H1 (cell line): Measurements from ENCODE around the gene HS6ST3. TPM values are rescaled to one million over a fixed set of nuclear protein-coding genes. Genes with fewer than 3 reads are reported as not detected.

Source experiments
- ASH2L ChIP-seq: fragments of 200-600, 300-600 bp; sonication (generic); IDR thresholded peaks from one replicate; pipeline ENCODE4 v1.7.1; 2017; ENCODE audit warnings: low read length
- BRCA1 ChIP-seq: IDR thresholded peaks from 2 replicates; pipeline ENCODE4 v1.6.1; 2012; ENCODE audit warnings: low read depth, low read length, improper control_type of control experiment
- CBX5 ChIP-seq: fragments of 300-800, 300-1000 bp; sonication (generic); IDR thresholded peaks from 2 replicates; pipeline ENCODE4 v1.7.1; 2016; ENCODE audit warnings: antibody characterized with exemption, low read length, low read depth
- EP300 ChIP-seq, 2 experiments: IDR thresholded peaks; 1 replicate in 1 of 2; 2 replicates in 1 of 2; pipeline ENCODE4 v1.6.1; 2011 to 2012; ENCODE audit warnings: low read depth in 2 of 2, low read length in 2 of 2, mild to moderate bottlenecking in 2 of 2, borderline replicate concordance in 1 of 2, inconsistent platforms in 1 of 2, moderate library complexity in 1 of 2
- KDM4A ChIP-seq: IDR thresholded peaks from one replicate; pipeline ENCODE4 v1.7.1; 2012; ENCODE audit warnings: low read depth, mild to moderate bottlenecking, moderate library complexity, low read length, inconsistent platforms; ENCODE audit not compliant: severe bottlenecking
- PHF8 ChIP-seq: fragments of 200-600 bp; sonication (generic); conservative IDR thresholded peaks from 2 replicates; pipeline ENCODE4 v1.7.1; 2012; ENCODE audit warnings: low read depth, mild to moderate bottlenecking, inconsistent platforms, low read length, moderate library complexity
- POLR2AphosphoS5 ChIP-seq: IDR thresholded peaks from 2 replicates; pipeline ENCODE4 v1.6.1; 2011; ENCODE audit warnings: low read depth, low read length
- POU5F1 ChIP-seq: IDR thresholded peaks from 2 replicates; pipeline ENCODE4 v1.6.1; 2011; ENCODE audit warnings: low read depth, mild to moderate bottlenecking, low read length, moderate library complexity
- RNF2 ChIP-seq: fragments of 200-900, 300-1000 bp; sonication (generic); IDR thresholded peaks from 2 replicates; pipeline ENCODE4 v1.7.1; 2016; ENCODE audit warnings: borderline replicate concordance, low read depth, mild to moderate bottlenecking, antibody characterized with exemption, low read length; ENCODE audit not compliant: poor library complexity, severe bottlenecking; ENCODE audit errors: missing control alignments
- SIN3A ChIP-seq, 2 experiments: IDR thresholded peaks in 1 of 2; conservative IDR thresholded peaks in 1 of 2; 2 replicates each; pipeline ENCODE4 v1.6.1; 2011 to 2012; ENCODE audit warnings: low read length in 2 of 2, improper control_type of control experiment in 1 of 2, low read depth in 1 of 2, mild to moderate bottlenecking in 1 of 2
- SP4 ChIP-seq: IDR thresholded peaks from 2 replicates; pipeline ENCODE4 v1.6.1; 2012; ENCODE audit warnings: low read length, inconsistent platforms
- TAF7 ChIP-seq: optimal IDR thresholded peaks from 2 replicates; pipeline ENCODE3; 2011; ENCODE audit warnings: low read depth, mild to moderate bottlenecking, inconsistent platforms, low read length, moderate library complexity, borderline replicate concordance
- TBP ChIP-seq: IDR thresholded peaks from 2 replicates; pipeline ENCODE4 v1.6.1; 2011; ENCODE audit warnings: low read depth, low read length, improper control_type of control experiment
- YY1 ChIP-seq: IDR thresholded peaks from 2 replicates; pipeline ENCODE4 v1.6.1; 2011; ENCODE audit warnings: low read depth, mild to moderate bottlenecking, low read length
- polyA plus RNA-seq, 7 experiments: library from polyadenylated mRNA; depleted of rRNA in 3 of 7; stranded (reverse) in 5 of 7; unstranded in 2 of 7; fragments of >200 nt in 5 of 7; fragments of 200-250 nt in 2 of 7; gene quantifications; 1 replicate in 5 of 7; 2 replicates in 1 of 7; 4 replicates in 1 of 7; pipeline versions ENCODE4 v1.2.1 to v1.2.3, GENCODE V29; 2011 to 2013; ENCODE audit warnings: missing spikeins in 2 of 7, mixed read lengths in 2 of 7
- total RNA-seq: library from RNA; stranded (reverse); fragmentation: NEBNext Ultra II Directional; extraction: Animal tissue kit (Norgen Biotek cat#: 25700); gene quantifications from 2 replicates; pipeline ENCODE4 v1.2.1, GENCODE V29; 2021
- TF ChIP-seq, protein P1 (sequence below): IDR thresholded peaks from 2 replicates; pipeline ENCODE4 v1.6.1; 2012; ENCODE audit warnings: inconsistent platforms

HS6ST3 gene
- total and polyA plus RNA-seq, 2 of the 8 experiments (the other 6 are each of a cell fraction or from before 2014, with no cell fraction given), result 0.45 to 1.2 TPM

DNA sequence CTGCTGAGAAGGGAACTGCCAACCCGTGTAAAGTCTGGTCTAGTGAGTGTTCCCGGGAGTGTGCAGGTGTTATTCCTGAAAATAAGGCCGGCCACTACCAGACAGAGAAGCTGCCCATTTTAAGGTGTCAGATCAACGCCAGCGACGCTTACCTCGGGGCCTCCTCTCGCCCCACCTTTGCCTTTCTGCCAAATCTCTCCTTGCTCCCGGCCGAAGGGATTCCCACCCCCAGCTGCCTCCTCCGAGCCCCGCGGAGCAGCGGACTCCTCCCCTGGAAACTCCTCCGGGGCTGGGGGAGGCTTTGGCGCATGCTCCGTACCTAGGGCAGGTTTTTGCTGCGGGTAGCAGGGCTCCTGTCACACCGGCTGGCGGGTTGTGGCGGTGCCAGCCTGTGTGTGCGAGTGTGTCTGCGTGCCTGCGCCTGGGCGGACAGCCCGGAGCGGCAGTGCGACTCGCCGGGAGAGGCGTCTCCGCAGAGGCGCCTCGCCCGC is at the start of gene HS6ST3 (continued):
- no peak for TF ChIP-seq EP300 (IDR thresholded peaks at IDR 0.05; ENCODE audit: borderline replicate concordance in 1 of 2, low read depth in 2 of 2, low read length in 2 of 2)
- no peak for TF ChIP-seq POU5F1
- no peak for TF ChIP-seq BRCA1
- no peak for TF ChIP-seq CBX5
- no peak for TF ChIP-seq YY1
- TF ChIP-seq TAF7, result no peak
- TF ChIP-seq TBP, result peak; percentile 58; the same call in 1 of the 2 replicates
- no peak for TF ChIP-seq SP4
- TF ChIP-seq ASH2L, result peak; percentile 32
- TF ChIP-seq KDM4A, result peak; percentile 76
- TF ChIP-seq POLR2AphosphoS5, result no peak
- TF ChIP-seq PHF8, result no peak
- TF ChIP-seq RNF2, result no peak
- TF ChIP-seq, protein P1, sequence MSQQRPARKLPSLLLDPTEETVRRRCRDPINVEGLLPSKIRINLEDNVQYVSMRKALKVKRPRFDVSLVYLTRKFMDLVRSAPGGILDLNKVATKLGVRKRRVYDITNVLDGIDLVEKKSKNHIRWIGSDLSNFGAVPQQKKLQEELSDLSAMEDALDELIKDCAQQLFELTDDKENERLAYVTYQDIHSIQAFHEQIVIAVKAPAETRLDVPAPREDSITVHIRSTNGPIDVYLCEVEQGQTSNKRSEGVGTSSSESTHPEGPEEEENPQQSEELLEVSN, result 0 out of 2 replicates have a peak, but pooled peaks have one; percentile 21
- peak in 1 of 2 experiments; percentile 53; a peak in 2 of 4 replicates for TF ChIP-seq SIN3A (conservative IDR thresholded peaks at IDR 0.05 in 1 of 2, IDR thresholded peaks at IDR 0.05 in 1 of 2; ENCODE audit: low read depth in 1 of 2, low read length in 2 of 2)
- TF ChIP-seq, all 59 proteins: peak for 8
